IMR-90 (cell line): ENCODE results near the gene PM20D1. TPM values are rescaled to one million over a fixed set of nuclear protein-coding genes. Genes with fewer than 3 reads are reported as not detected.

Experiments
- ATAC-seq: fragments of 200-7000 bp; cut with Tn5 transposase; 2 replicates; pipeline ENCODE4 v1.9.1; 2020; ENCODE audit warnings: low read depth, mild to moderate bottlenecking, moderate library complexity
- BruUV-seq: library from RNA; stranded (reverse); fragments of 400-500 nt; replicated peaks from 2 replicates; lab custom pipeline; 2021; lab: Mats Ljungman, UMichigan
- CTCF ChIA-PET: fragments of 300-600 bp; formaldehyde crosslinking; extraction: SDS; loops from one replicate; lab custom pipeline; 2021; ENCODE audit warnings: antibody characterized with exemption; lab: Yijun Ruan, JAX
- POLR2A ChIA-PET: fragments of 300-600 bp; sonication (Branson Sonifier 250); formaldehyde crosslinking; loops from one replicate; lab custom pipeline; 2022; ENCODE audit warnings: antibody characterized with exemption; ENCODE audit not compliant: unreplicated experiment; lab: Charles Lee
- DNase-seq: peaks from one replicate; pipeline ENCODE4 v3.0.0; 2013
- H2AFZ ChIP-seq: replicated peaks from 2 replicates; pipeline ENCODE3; 2013; ENCODE audit warnings: low read length, mild to moderate bottlenecking; ENCODE audit not compliant: poor library complexity
- H2AK5ac ChIP-seq: 2 replicates; pipeline ENCODE4 v1.6.1; 2013; ENCODE audit warnings: low read depth, low read length, inconsistent platforms
- H2AK9ac ChIP-seq: replicated peaks from 2 replicates; pipeline ENCODE3; 2013; ENCODE audit warnings: mild to moderate bottlenecking, low read depth, low read length, moderate library complexity; ENCODE audit not compliant: poor library complexity
- H2BK120ac ChIP-seq: 2 replicates; pipeline ENCODE4 v1.6.1; 2013; ENCODE audit warnings: low read depth, low read length, inconsistent platforms
- H2BK15ac ChIP-seq: 3 replicates; pipeline ENCODE4 v1.6.1; 2013; ENCODE audit warnings: low read depth, low read length, inconsistent platforms
- H2BK20ac ChIP-seq: 2 replicates; pipeline ENCODE4 v1.6.1; 2013; ENCODE audit warnings: low read depth, mild to moderate bottlenecking, inconsistent platforms, low read length, moderate library complexity
- H2BK5ac ChIP-seq: 2 replicates; pipeline ENCODE4 v1.6.1; 2013; ENCODE audit warnings: mild to moderate bottlenecking, low read depth, low read length, inconsistent platforms; ENCODE audit not compliant: poor library complexity, severe bottlenecking
- H3K14ac ChIP-seq: replicated peaks from 2 replicates; pipeline ENCODE4 v1.6.1; 2013; ENCODE audit warnings: low read depth, low read length, inconsistent platforms
- H3K18ac ChIP-seq: 2 replicates; pipeline ENCODE4 v1.6.1; 2013; ENCODE audit warnings: low read depth, low read length, control low read depth
- H3K23ac ChIP-seq: 2 replicates; pipeline ENCODE4 v1.6.1; 2013; ENCODE audit warnings: low read depth, low read length, inconsistent platforms
- H3K27ac ChIP-seq: 2 replicates; pipeline ENCODE4 v1.5.1; 2013; ENCODE audit warnings: mild to moderate bottlenecking, control low read depth, low read length; ENCODE audit not compliant: insufficient read depth
- H3K27me3 ChIP-seq: 2 replicates; pipeline ENCODE4 v1.6.1; 2013; ENCODE audit warnings: low read length; ENCODE audit not compliant: control insufficient read depth, insufficient read depth
- H3K36me3 ChIP-seq: 2 replicates; pipeline ENCODE4 v1.6.1; 2013; ENCODE audit warnings: low read length, mixed read lengths; ENCODE audit not compliant: control insufficient read depth, insufficient read depth
- H3K4ac ChIP-seq: 2 replicates; pipeline ENCODE4 v1.6.1; 2013; ENCODE audit warnings: low read depth, low read length, inconsistent platforms
- H3K4me1 ChIP-seq: 2 replicates; pipeline ENCODE4 v1.6.1; 2013; ENCODE audit warnings: low read length, mixed read lengths; ENCODE audit not compliant: control insufficient read depth, insufficient read depth
- H3K4me2 ChIP-seq: 2 replicates; pipeline ENCODE4 v1.6.1; 2013; ENCODE audit warnings: low read depth, mild to moderate bottlenecking, control low read depth, low read length, moderate library complexity
- H3K4me3 ChIP-seq: 2 replicates; pipeline ENCODE4 v1.5.1; 2013; ENCODE audit warnings: low read depth, mild to moderate bottlenecking, control low read depth, low read length, moderate library complexity; ENCODE audit not compliant: insufficient read depth
- H3K56ac ChIP-seq: 2 replicates; pipeline ENCODE4 v1.6.1; 2013; ENCODE audit warnings: low read length, inconsistent platforms; ENCODE audit not compliant: insufficient read depth; ENCODE audit errors: extremely low read depth
- H3K79me1 ChIP-seq, 2 experiments: 2 replicates each; pipeline ENCODE4 v1.6.1; 2013; ENCODE audit warnings: low read length in 2 of 2, inconsistent platforms in 1 of 2, low read depth in 1 of 2
- H3K9ac ChIP-seq: 2 replicates; pipeline ENCODE4 v1.6.1; 2013; ENCODE audit warnings: low read depth, low read length, control low read depth
- H3K9me1 ChIP-seq: 2 replicates; pipeline ENCODE4 v1.6.1; 2013; ENCODE audit warnings: low read length, inconsistent platforms; ENCODE audit not compliant: insufficient read depth
- H3K9me3 ChIP-seq: 2 replicates; pipeline ENCODE4 v1.6.1; 2013; ENCODE audit warnings: low read length; ENCODE audit not compliant: control insufficient read depth, insufficient read depth
- H4K20me1 ChIP-seq: 2 replicates; pipeline ENCODE4 v1.6.1; 2013; ENCODE audit warnings: low read length, inconsistent platforms; ENCODE audit not compliant: insufficient read depth
- H4K5ac ChIP-seq: 2 replicates; pipeline ENCODE4 v1.6.1; 2013; ENCODE audit warnings: mild to moderate bottlenecking, low read depth, low read length, control low read depth
- H4K8ac ChIP-seq, 2 experiments: 2 replicates each; pipeline ENCODE4 v1.6.1; 2013; ENCODE audit warnings: low read depth in 2 of 2, low read length in 2 of 2, control low read depth in 1 of 2, inconsistent platforms in 1 of 2
- H4K91ac ChIP-seq: 2 replicates; pipeline ENCODE4 v1.6.1; 2013; ENCODE audit warnings: low read depth, low read length, inconsistent platforms; ENCODE audit not compliant: insufficient read depth
- BHLHE40 ChIP-seq: fragments of 150-350 bp; IDR thresholded peaks from 2 replicates; pipeline ENCODE4 v1.6.1; 2016; ENCODE audit warnings: mild to moderate bottlenecking, low read depth, low read length
- CEBPB ChIP-seq: IDR thresholded peaks from 2 replicates; pipeline ENCODE4 v1.6.1; 2012; ENCODE audit warnings: low read depth, low read length, improper control_type of control experiment
- FOS ChIP-seq: fragments of 150-350 bp; IDR thresholded peaks from 2 replicates; pipeline ENCODE4 v1.6.1; 2016; ENCODE audit warnings: low read depth, low read length
- MAFK ChIP-seq: IDR thresholded peaks from 2 replicates; pipeline ENCODE4 v1.6.1; 2012; ENCODE audit warnings: low read depth, low read length, improper control_type of control experiment
- MAZ ChIP-seq: IDR thresholded peaks from 2 replicates; pipeline ENCODE4 v1.6.1; 2012; ENCODE audit warnings: low read depth, mild to moderate bottlenecking, low read length, improper control_type of control experiment, moderate library complexity, borderline replicate concordance
- MXI1 ChIP-seq: IDR thresholded peaks from 2 replicates; pipeline ENCODE4 v1.6.1; 2012; ENCODE audit warnings: low read depth, mild to moderate bottlenecking, low read length, moderate library complexity, borderline replicate concordance
- NFE2L2 ChIP-seq: fragments of 150-350 bp; IDR thresholded peaks from 2 replicates; pipeline ENCODE4 v1.6.1; 2016; ENCODE audit warnings: low read depth, mild to moderate bottlenecking, low read length
- RAD21 ChIP-seq: IDR thresholded peaks from 2 replicates; pipeline ENCODE4 v1.6.1; 2012; ENCODE audit warnings: low read length, improper control_type of control experiment
- RCOR1 ChIP-seq: IDR thresholded peaks from 2 replicates; pipeline ENCODE4 v1.6.1; 2012; ENCODE audit warnings: mild to moderate bottlenecking, low read length, improper control_type of control experiment; ENCODE audit not compliant: insufficient replicate concordance
- RFX5 ChIP-seq: IDR thresholded peaks from 2 replicates; pipeline ENCODE4 v1.8.0; 2012; ENCODE audit warnings: low read depth, mild to moderate bottlenecking, low read length, moderate library complexity
- SMC3 ChIP-seq: fragments of 150-350 bp; IDR thresholded peaks from 2 replicates; pipeline ENCODE4 v1.6.1; 2016; ENCODE audit warnings: low read depth, mild to moderate bottlenecking, antibody characterized with exemption, low read length, moderate library complexity
- USF2 ChIP-seq: fragments of 150-350 bp; IDR thresholded peaks from 2 replicates; pipeline ENCODE4 v1.6.1; 2017; ENCODE audit warnings: mild to moderate bottlenecking, antibody characterized with exemption, low read length, low read depth
- WGBS, 2 experiments: methylation state at CpG; one replicate each; pipeline versions ENCODE4 v1.1.5 to v1.1.7; 2013; ENCODE audit warnings: missing lambda C conversion rate in 2 of 2; ENCODE audit not compliant: insufficient read length in 1 of 2; ENCODE audit errors: extremely low coverage in 2 of 2; 5-methylcytosine and 5-hydroxymethylcytosine counted together
- dilution Hi-C: fragments of 300-500 bp; cut with HindIII; formaldehyde crosslinking; loops from one replicate; pipeline ENCODE4 v1.14.3; 2018; ENCODE audit warnings: low sequenced_read_pairs; ENCODE audit not compliant: unreplicated experiment
- in situ Hi-C: fragments of 300-500 bp; cut with MboI; formaldehyde crosslinking; loops from 3 replicates; pipeline ENCODE4 v1.14.3; 2019; ENCODE audit warnings: low sequenced_read_pairs, inconsistent platforms, mixed read lengths
- intact Hi-C: fragments of 100-400 bp; cut with micrococcal nuclease; formaldehyde crosslinking; loops from 2 replicates; pipeline ENCODE4 v1.10.0; 2022
- polyA plus RNA-seq, 3 experiments: library from polyadenylated mRNA; depleted of rRNA; stranded (reverse); fragments of >200 nt; gene quantifications; 2 replicates each; pipeline ENCODE4 v1.2.3, GENCODE V29; 2012; ENCODE audit warnings: low replicate concordance in 1 of 3
- total RNA-seq: library from RNA; depleted of rRNA; stranded (reverse); fragments of >200 nt; gene quantifications from 2 replicates; pipeline ENCODE4 v1.2.3, GENCODE V29; 2012

The PM20D1 gene
- total and polyA plus RNA-seq, 2 of the 4 experiments (the other 2 are of a cell fraction): not detected

GRCh38 chr1:205858141-205858961 lies 8.4 kb upstream of the PM20D1 start:
- H3K9me1 ChIP-seq: no peaks in the 10 kb centered on the region
- ChIA-PET POLR2A (no interaction called here), CTCF (no interaction called here)
- BruUV-seq: no TSS peak
- H2AK5ac ChIP-seq: no peak overlapping the region
- peaks cover 3% of the 10 kb centered on the region for H3K27me3 ChIP-seq
- H2BK15ac ChIP-seq: no peak overlapping the region
- H3K4ac ChIP-seq: no peak overlapping the region
- no peak overlapping the region for H3K18ac ChIP-seq
- H3K9me3 ChIP-seq: no peaks in the 10 kb centered on the region; the same call in 1 of the 2 replicates
- H2AFZ ChIP-seq: no peak overlapping the region
- no peak overlapping the region for H4K91ac ChIP-seq
- no peaks in the 10 kb centered on the region for H3K4me1 ChIP-seq
- dilution Hi-C loops: no loop called here
- TF ChIP-seq CEBPB (no peak), MAZ (no peak), MXI1 (no peak), NFE2L2 (no peak), SMC3 (no peak), RFX5 (no peak), RAD21 (no peak), BHLHE40 (no peak), RCOR1 (no peak), FOS (no peak), USF2 (no peak), MAFK (no peak)
- no peak overlapping the region for H4K5ac ChIP-seq
- H4K8ac ChIP-seq: no peak overlapping the region
- no peaks in the 10 kb centered on the region for H3K79me1 ChIP-seq
- 57% methylated on average over 1 of the region's 6 CpGs; no CpG with 5 or more reads in 1 of the 2 experiments for WGBS, 2 experiments
- no peak overlapping the region for H3K23ac ChIP-seq
- no peak overlapping the region for H2BK20ac ChIP-seq
- no peaks in the 10 kb centered on the region for H3K36me3 ChIP-seq
- no peak overlapping the region for H3K4me2 ChIP-seq
- intact Hi-C loops: no loop called here
- H3K56ac ChIP-seq: no peak overlapping the region
- in situ Hi-C loops: no loop called here
- ATAC-seq (no peak), DNase-seq (no peak)
- H3K9ac ChIP-seq: no peak overlapping the region
- H2BK5ac ChIP-seq: no peak overlapping the region
- no peaks in the 10 kb centered on the region for H4K20me1 ChIP-seq
- no peak overlapping the region for H3K27ac ChIP-seq
- H2BK120ac ChIP-seq: no peak overlapping the region
- H2AK9ac ChIP-seq: no peak overlapping the region
- no peak overlapping the region for H3K14ac ChIP-seq
- no peak overlapping the region for H3K4me3 ChIP-seq
